Trophoblast cell (in vitro differentiated cells and primary cell): Measurements from ENCODE around the gene CEP164.

Source experiments
- DNase-seq, 2 donors: peaks; one replicate each; pipeline ENCODE4 v3.0.0-alpha.2; 2016
- H2AFZ ChIP-seq: 2 replicates; pipeline ENCODE4 v1.6.1; 2013; ENCODE audit warnings: low read length, moderate library complexity, mild to moderate bottlenecking; ENCODE audit not compliant: insufficient read depth, poor library complexity
- H2AK5ac ChIP-seq: 2 replicates; pipeline ENCODE4 v1.6.1; 2013; ENCODE audit warnings: mild to moderate bottlenecking, low read length
- H2BK120ac ChIP-seq: 2 replicates; pipeline ENCODE4 v1.6.1; 2013; ENCODE audit warnings: low read length, mild to moderate bottlenecking, moderate library complexity; ENCODE audit not compliant: insufficient read depth, poor library complexity
- H2BK12ac ChIP-seq: 2 replicates; pipeline ENCODE4 v1.6.1; 2013; ENCODE audit warnings: mild to moderate bottlenecking, low read length, moderate library complexity
- H2BK5ac ChIP-seq: 2 replicates; pipeline ENCODE4 v1.6.1; 2013; ENCODE audit warnings: low read length, low read depth, moderate library complexity, mild to moderate bottlenecking; ENCODE audit not compliant: poor library complexity
- H3K14ac ChIP-seq: 2 replicates; pipeline ENCODE4 v1.6.1; 2013; ENCODE audit warnings: mild to moderate bottlenecking, low read length
- H3K18ac ChIP-seq: 2 replicates; pipeline ENCODE4 v1.6.1; 2013; ENCODE audit warnings: mild to moderate bottlenecking, low read length
- H3K23ac ChIP-seq: 2 replicates; pipeline ENCODE4 v1.6.1; 2013; ENCODE audit warnings: low read length
- H3K27ac ChIP-seq: 2 replicates; pipeline ENCODE4 v1.5.1; 2013; ENCODE audit warnings: low read depth, mild to moderate bottlenecking, inconsistent platforms, low read length, moderate library complexity
- H3K27me3 ChIP-seq: 2 replicates; pipeline ENCODE4 v1.6.1; 2013; ENCODE audit warnings: inconsistent platforms, mild to moderate bottlenecking, low read length, moderate library complexity; ENCODE audit not compliant: insufficient read depth
- H3K36me3 ChIP-seq, 2 experiments: 1 replicate in 1 of 2; 2 replicates in 1 of 2; pipeline ENCODE4 v1.6.1; 2013; ENCODE audit warnings: low read length in 2 of 2, mild to moderate bottlenecking in 2 of 2, moderate library complexity in 1 of 2; ENCODE audit not compliant: insufficient read depth in 2 of 2, control insufficient read depth in 1 of 2
- H3K4ac ChIP-seq: 2 replicates; pipeline ENCODE4 v1.6.1; 2013; ENCODE audit warnings: low read depth, mild to moderate bottlenecking, low read length, moderate library complexity
- H3K4me1 ChIP-seq, 2 experiments: 1 replicate in 1 of 2; 2 replicates in 1 of 2; pipeline ENCODE4 v1.6.1; 2013; ENCODE audit warnings: low read length in 2 of 2, mild to moderate bottlenecking in 2 of 2, moderate library complexity in 1 of 2; ENCODE audit not compliant: insufficient read depth in 2 of 2, control insufficient read depth in 1 of 2
- H3K4me2 ChIP-seq: 2 replicates; pipeline ENCODE4 v1.6.1; 2013; ENCODE audit warnings: inconsistent platforms, mild to moderate bottlenecking, low read length, moderate library complexity
- H3K4me3 ChIP-seq: 2 replicates; pipeline ENCODE4 v1.5.1; 2013; ENCODE audit warnings: mild to moderate bottlenecking, low read depth, low read length, inconsistent platforms
- H3K79me1 ChIP-seq: one replicate; pipeline ENCODE4 v1.6.1; 2013; ENCODE audit warnings: low read length
- H3K79me2 ChIP-seq: 2 replicates; pipeline ENCODE4 v1.6.1; 2013; ENCODE audit warnings: low read length, mild to moderate bottlenecking; ENCODE audit not compliant: control insufficient read depth, insufficient read depth, poor library complexity
- H3K9ac ChIP-seq: 2 replicates; pipeline ENCODE4 v1.6.1; 2013; ENCODE audit warnings: mild to moderate bottlenecking, low read length
- H3K9me3 ChIP-seq: 2 replicates; pipeline ENCODE4 v1.6.1; 2013; ENCODE audit warnings: low read depth, mild to moderate bottlenecking, control low read depth, inconsistent platforms, low read length; ENCODE audit not compliant: insufficient read depth
- H4K12ac ChIP-seq: 2 replicates; pipeline ENCODE4 v1.6.1; 2013; ENCODE audit warnings: low read depth, mild to moderate bottlenecking, low read length, moderate library complexity
- H4K8ac ChIP-seq: 2 replicates; pipeline ENCODE4 v1.6.1; 2013; ENCODE audit warnings: low read depth, mild to moderate bottlenecking, low read length, moderate library complexity
- H4K91ac ChIP-seq: one replicate; pipeline ENCODE4 v1.6.1; 2013; ENCODE audit warnings: low read depth, mild to moderate bottlenecking, low read length, moderate library complexity
- WGBS: extraction: QIAGEN DNeasy Blood & Tissue Kit; methylation state at CpG from one replicate; pipeline ENCODE4 v1.1.7; 2013; ENCODE audit warnings: missing lambda C conversion rate; ENCODE audit not compliant: insufficient read length, insufficient coverage; ENCODE audit errors: extremely low coverage; 5-methylcytosine and 5-hydroxymethylcytosine counted together

The CEP164 gene

GRCh38 chr11:117371453-117371852 is 43.8 kb downstream of the CEP164 start:
- no peaks in the 10 kb centered on the region for H3K4me1 ChIP-seq
- no peak overlapping the region for H3K4ac ChIP-seq
- H3K79me2 ChIP-seq, result no peaks in the 10 kb centered on the region
- no peak overlapping the region for H2BK5ac ChIP-seq
- no peak overlapping the region for H3K4me3 ChIP-seq
- no peak overlapping the region for H3K4me2 ChIP-seq
- H3K9me3 ChIP-seq, result no peaks in the 10 kb centered on the region
- H3K27ac ChIP-seq, result no peak overlapping the region
- H2BK12ac ChIP-seq, result no peak overlapping the region
- H3K14ac ChIP-seq, result no peak overlapping the region
- DNase-seq, result no peak
- H3K27me3 ChIP-seq, result no peaks in the 10 kb centered on the region
- H2AFZ ChIP-seq, result no peak overlapping the region
- H4K91ac ChIP-seq, result no peak overlapping the region
- no peak overlapping the region for H3K9ac ChIP-seq
- H4K12ac ChIP-seq, result no peak overlapping the region
- peaks cover 12 to 25% of the 10 kb centered on the region in 2 experiments for H3K36me3 ChIP-seq
- WGBS, result no CpG with 5 or more reads among the region's 4 CpGs
- no peak overlapping the region for H3K23ac ChIP-seq
- H3K18ac ChIP-seq, result no peak overlapping the region
- no peak overlapping the region for H2BK120ac ChIP-seq
- H2AK5ac ChIP-seq, result no peak overlapping the region
- no peak overlapping the region for H4K8ac ChIP-seq
- no peaks in the 10 kb centered on the region for H3K79me1 ChIP-seq

- Histone ChIP-seq H3K4me1 (no peaks in the 10 kb centered on the region), H3K14ac (no peak overlapping the region), H3K23ac (no peak overlapping the region), H4K12ac (no peak overlapping the region), H3K4me2 (no peak overlapping the region), H3K27me3 (no peaks in the 10 kb centered on the region), H4K8ac (no peak overlapping the region), H3K4me3 (no peak overlapping the region), H3K79me1 (no peaks in the 10 kb centered on the region), H3K27ac (no peak overlapping the region), H4K91ac (no peak overlapping the region), H3K9ac (no peak overlapping the region), H3K79me2 (no peaks in the 10 kb centered on the region), H3K36me3 (peaks cover 9 to 19% of the 10 kb centered on the region in 2 experiments), H2BK120ac (no peak overlapping the region), H2AFZ (no peak overlapping the region), H3K18ac (no peak overlapping the region), H2AK5ac (no peak overlapping the region), H3K4ac (no peak overlapping the region), H3K9me3 (no peaks in the 10 kb centered on the region), H2BK12ac (no peak overlapping the region), H2BK5ac (no peak overlapping the region)
- no CpG with 5 or more reads among the region's 8 CpGs for WGBS
- no peak for DNase-seq
Measured at GRCh38 chr11:117374316-117375055, 46.8 kb downstream of the CEP164 start.

- Histone ChIP-seq H2BK5ac (no peak overlapping the region), H3K36me3 (peaks cover 15 to 25% of the 10 kb centered on the region in 2 experiments), H2AK5ac (no peak overlapping the region), H3K4me1 (no peaks in the 10 kb centered on the region), H3K4me3 (no peak overlapping the region), H3K27ac (no peak overlapping the region), H3K79me2 (no peaks in the 10 kb centered on the region), H4K8ac (no peak overlapping the region), H3K4me2 (no peak overlapping the region), H3K79me1 (no peaks in the 10 kb centered on the region), H3K23ac (no peak overlapping the region), H4K91ac (no peak overlapping the region), H3K27me3 (no peaks in the 10 kb centered on the region), H3K9ac (no peak overlapping the region), H2BK12ac (no peak overlapping the region), H3K4ac (no peak overlapping the region), H3K18ac (no peak overlapping the region), H3K9me3 (no peaks in the 10 kb centered on the region), H4K12ac (no peak overlapping the region), H2BK120ac (no peak overlapping the region), H2AFZ (no peak overlapping the region), H3K14ac (no peak overlapping the region)
- WGBS, result no CpG with 5 or more reads among the region's 5 CpGs
- DNase-seq, result no peak
Measured at GRCh38 chr11:117375960-117376359, 48.3 kb downstream of the CEP164 start.

GRCh38 chr11:117376517-117376916 is 48.9 kb downstream of the CEP164 start:
- no peak overlapping the region for H2BK120ac ChIP-seq
- no peak for DNase-seq
- no peak overlapping the region for H3K9ac ChIP-seq
- no peak overlapping the region for H3K4me3 ChIP-seq
- H3K27me3 ChIP-seq, result no peaks in the 10 kb centered on the region
- no peak overlapping the region for H3K4me2 ChIP-seq
- H2AK5ac ChIP-seq, result no peak overlapping the region
- H3K18ac ChIP-seq, result no peak overlapping the region
- no peak overlapping the region for H4K8ac ChIP-seq
- H3K79me1 ChIP-seq, result no peaks in the 10 kb centered on the region
- H3K27ac ChIP-seq, result no peak overlapping the region
- H4K12ac ChIP-seq, result no peak overlapping the region
- H3K36me3 ChIP-seq, result peaks cover 14 to 25% of the 10 kb centered on the region in 2 experiments
- H2BK12ac ChIP-seq, result no peak overlapping the region
- no peaks in the 10 kb centered on the region for H3K9me3 ChIP-seq
- no peak overlapping the region for H4K91ac ChIP-seq
- H2AFZ ChIP-seq, result no peak overlapping the region
- no peaks in the 10 kb centered on the region for H3K79me2 ChIP-seq
- WGBS, result no CpG with 5 or more reads among the region's 2 CpGs
- no peak overlapping the region for H3K4ac ChIP-seq
- no peak overlapping the region for H2BK5ac ChIP-seq
- no peak overlapping the region for H3K23ac ChIP-seq
- no peak overlapping the region for H3K14ac ChIP-seq
- no peaks in the 10 kb centered on the region for H3K4me1 ChIP-seq
